SK-N-MC (cell line): ENCODE measurements around the gene GLCE.

Experiments
- DNase-seq: peaks from one replicate; pipeline ENCODE4 v3.0.0-alpha.2; 2011; ENCODE audit warnings: low read depth, low spot score
- H3K27ac ChIP-seq: fragments of 200-600 bp; sonication (generic); 2 replicates; pipeline ENCODE4 v1.5.1; 2016; ENCODE audit warnings: mixed run types
- H3K36me3 ChIP-seq: fragments of 200-600 bp; sonication (generic); 2 replicates; pipeline ENCODE4 v1.6.1; 2017; ENCODE audit warnings: antibody characterized with exemption, low read length, mixed read lengths; ENCODE audit not compliant: insufficient read depth
- H3K4me3 ChIP-seq: fragments of 200-600 bp; sonication (generic); 2 replicates; pipeline ENCODE4 v1.5.1; 2016
- H3K9ac ChIP-seq: fragments of 200-600 bp; sonication (generic); 2 replicates; pipeline ENCODE4 v1.8.0; 2017; ENCODE audit warnings: mixed run types, mixed read lengths; ENCODE audit not compliant: insufficient read length
- H3K9me3 ChIP-seq: fragments of 200-600 bp; sonication (generic); 2 replicates; pipeline ENCODE4 v1.6.1; 2017; ENCODE audit warnings: low read depth, mild to moderate bottlenecking, antibody characterized with exemption, low read length, moderate library complexity, mixed read lengths
- EZH2 ChIP-seq: fragments of 200-600 bp; sonication (generic); IDR thresholded peaks from one replicate; pipeline ENCODE4 v1.6.1; 2017; ENCODE audit warnings: antibody characterized with exemption
- FOXP2 ChIP-seq: optimal IDR thresholded peaks from 2 replicates; pipeline ENCODE3; 2011; ENCODE audit warnings: mild to moderate bottlenecking, moderate library complexity; ENCODE audit not compliant: insufficient read depth; ENCODE audit errors: extremely low read length, control extremely low read depth
- POLR2AphosphoS5 ChIP-seq: IDR thresholded peaks from 2 replicates; pipeline ENCODE4 v1.6.1; 2012; ENCODE audit warnings: mild to moderate bottlenecking, low read depth, low read length, borderline replicate concordance

GLCE gene

GRCh38 chr15:69314131-69314530 lies 153.7 kb downstream of the GLCE start:
- Histone ChIP-seq H3K9me3 (no peaks in the 10 kb centered on the region), H3K27ac (no peak overlapping the region), H3K4me3 (no peak overlapping the region), H3K36me3 (no peaks in the 10 kb centered on the region), H3K9ac (no peak overlapping the region)
- no peak for DNase-seq
- TF ChIP-seq EZH2 (no peak), FOXP2 (no peak), POLR2AphosphoS5 (no peak)

GRCh38 chr15:69314736-69315135 lies 154.3 kb downstream of the GLCE start:
- Histone ChIP-seq H3K36me3 (no peaks in the 10 kb centered on the region), H3K27ac (no peak overlapping the region), H3K4me3 (no peak overlapping the region), H3K9ac (no peak overlapping the region), H3K9me3 (no peaks in the 10 kb centered on the region)
- TF ChIP-seq POLR2AphosphoS5 (no peak), EZH2 (no peak), FOXP2 (no peak)
- no peak for DNase-seq

- no peak for DNase-seq
- no peak for TF ChIP-seq POLR2AphosphoS5
- no peak for TF ChIP-seq EZH2
- TF ChIP-seq FOXP2, result no peak
- no peak overlapping the region for H3K9ac ChIP-seq
- H3K4me3 ChIP-seq, result no peak overlapping the region
- no peaks in the 10 kb centered on the region for H3K9me3 ChIP-seq
- no peak overlapping the region for H3K27ac ChIP-seq
- no peaks in the 10 kb centered on the region for H3K36me3 ChIP-seq
These were observed 155.1 kb downstream of the GLCE start for GRCh38 chr15:69315402-69316110.

GRCh38 chr15:69316291-69316690 lies 155.9 kb downstream of the GLCE start:
- H3K9me3 ChIP-seq, result no peaks in the 10 kb centered on the region
- H3K27ac ChIP-seq, result no peak overlapping the region
- no peak for DNase-seq
- no peak overlapping the region for H3K9ac ChIP-seq
- no peak for TF ChIP-seq POLR2AphosphoS5
- no peak for TF ChIP-seq EZH2
- TF ChIP-seq FOXP2, result no peak
- H3K36me3 ChIP-seq, result no peaks in the 10 kb centered on the region
- H3K4me3 ChIP-seq, result no peak overlapping the region

GRCh38 chr15:69317392-69317841 lies 157.0 kb downstream of the GLCE start:
- Histone ChIP-seq H3K27ac (no peak overlapping the region), H3K9me3 (no peaks in the 10 kb centered on the region), H3K9ac (no peak overlapping the region), H3K4me3 (no peak overlapping the region), H3K36me3 (no peaks in the 10 kb centered on the region)
- TF ChIP-seq EZH2, result no peak
- no peak for DNase-seq

- Histone ChIP-seq H3K27ac (no peak overlapping the region), H3K4me3 (no peak overlapping the region), H3K9me3 (no peaks in the 10 kb centered on the region), H3K9ac (no peak overlapping the region), H3K36me3 (no peaks in the 10 kb centered on the region)
- DNase-seq, result no peak
- TF ChIP-seq POLR2AphosphoS5, result no peak
- TF ChIP-seq EZH2, result no peak
These were observed 157.6 kb downstream of the GLCE start for GRCh38 chr15:69318033-69318432.

- TF ChIP-seq POLR2AphosphoS5 (no peak), FOXP2 (no peak), EZH2 (no peak)
- no peak for DNase-seq
These were observed 159.2 kb downstream of the GLCE start for GRCh38 chr15:69319384-69320375.

GRCh38 chr15:69320977-69321554 lies 160.6 kb downstream of the GLCE start:
- Histone ChIP-seq H3K9me3 (no peaks in the 10 kb centered on the region), H3K36me3 (no peaks in the 10 kb centered on the region), H3K4me3 (peak overlapping the region; percentile 53), H3K9ac (no peak overlapping the region), H3K27ac (peak overlapping the region; percentile 93)
- DNase-seq, result peak; percentile 98
- TF ChIP-seq EZH2 (no peak), POLR2AphosphoS5 (peak; percentile 59; the same call in 1 of the 2 replicates)

More at GRCh38 chr15:69319384-69320375, 159.2 kb downstream of the GLCE start:
- no peak overlapping the region for H3K9ac ChIP-seq
- peak overlapping the region; percentile 93; the same call in 1 of the 2 replicates for H3K27ac ChIP-seq
- H3K36me3 ChIP-seq, result no peaks in the 10 kb centered on the region
- H3K4me3 ChIP-seq, result peak overlapping the region; percentile 43
- H3K9me3 ChIP-seq, result no peaks in the 10 kb centered on the region
